Measurements from ENCODE around the gene DEXI.
A peak's percentile ranks its signal among the peaks of the same experiment; 100 is the strongest.

Gene DEXI

DNA sequence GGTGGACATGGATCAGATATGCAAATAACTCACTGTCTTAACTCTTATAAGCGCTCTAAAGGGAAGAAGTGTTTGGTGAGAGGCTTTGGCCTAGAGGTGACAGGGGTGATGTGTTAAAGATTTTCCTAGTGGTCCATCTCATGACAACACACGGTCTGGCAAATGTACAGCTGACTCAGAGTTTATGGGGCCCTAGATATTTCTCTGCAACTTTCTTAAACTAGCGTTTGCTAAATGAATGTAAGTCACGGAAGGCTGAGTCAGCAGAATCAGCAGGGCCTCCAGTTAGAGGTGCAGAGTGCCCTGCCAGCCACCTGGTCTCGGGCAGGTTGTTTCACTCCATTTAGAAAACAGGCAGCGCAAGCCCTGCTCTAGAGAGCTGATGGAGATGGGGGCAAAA, 42.2 kb upstream of the DEXI start:
- no peak for TF ChIP-seq ZFX (IDR thresholded peaks at IDR 0.05; ENCODE audit: borderline replicate concordance)
- TF ChIP-seq CTCF (IDR thresholded peaks at IDR 0.05) = no peak
- H3K27ac ChIP-seq = no peak overlapping the region

- TF ChIP-seq ZFX (IDR thresholded peaks at IDR 0.05; ENCODE audit: borderline replicate concordance) (no peak), CTCF (IDR thresholded peaks at IDR 0.05) (peak; percentile 48)
- no peak overlapping the region for H3K27ac ChIP-seq
Observed at GRCh38 chr16:10983159-10983558, 40.9 kb upstream of the DEXI start.

- no peak for TF ChIP-seq ZFX (IDR thresholded peaks at IDR 0.05; ENCODE audit: borderline replicate concordance)
- TF ChIP-seq CTCF (IDR thresholded peaks at IDR 0.05) = no peak
- H3K27ac ChIP-seq = no peak overlapping the region
Observed at GRCh38 chr16:10982465-10983150, 40.3 kb upstream of the DEXI start.

DNA sequence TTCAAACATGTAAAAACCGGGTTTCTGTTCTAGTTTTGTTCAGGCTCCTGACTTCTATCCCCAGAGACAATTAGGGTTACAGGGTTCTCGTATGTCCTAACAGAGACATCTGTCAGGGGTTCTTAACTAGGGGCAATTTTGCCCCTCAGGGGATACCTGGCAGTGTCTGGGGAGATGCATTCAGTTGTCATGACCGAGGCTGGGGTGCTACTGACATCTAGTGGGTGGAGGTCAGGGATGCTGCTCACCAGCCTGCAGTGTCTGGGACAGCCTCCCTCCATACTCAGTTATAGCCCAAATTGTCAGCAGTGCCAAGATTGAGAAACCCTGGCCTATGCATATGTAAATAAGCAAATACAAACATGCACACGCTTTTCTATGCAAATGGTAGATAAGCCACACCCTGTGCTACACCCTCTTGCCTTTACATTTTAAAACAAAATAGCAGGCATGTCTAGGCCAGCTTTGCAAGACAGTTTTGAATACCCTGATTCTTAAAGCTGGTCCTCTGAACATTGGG, 39.5 kb upstream of the DEXI start:
- no peak overlapping the region for H3K27ac ChIP-seq
- TF ChIP-seq ZFX (IDR thresholded peaks at IDR 0.05; ENCODE audit: borderline replicate concordance) (no peak), CTCF (IDR thresholded peaks at IDR 0.05) (peak; percentile 57)

DNA sequence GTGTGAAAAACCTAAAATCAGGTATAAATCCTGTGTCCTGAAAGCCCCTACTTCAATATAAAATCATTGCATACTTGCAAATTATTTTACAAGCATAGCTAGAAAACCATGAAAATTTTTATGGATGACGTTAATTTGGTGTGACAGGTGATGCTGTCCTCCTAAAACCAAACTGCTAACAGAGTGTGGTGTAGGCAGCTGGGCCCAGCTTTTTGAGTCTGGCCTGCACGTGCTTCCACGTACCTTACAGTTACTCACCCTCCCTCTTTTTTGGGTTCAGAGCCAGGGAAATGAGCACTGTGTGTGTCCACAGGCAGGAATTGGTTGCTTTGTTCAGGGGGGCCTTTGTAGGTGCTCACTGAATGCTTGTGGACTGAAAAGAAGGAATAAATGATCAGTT, 38.5 kb upstream of the DEXI start:
- H3K27ac ChIP-seq = no peak overlapping the region
- TF ChIP-seq CTCF (IDR thresholded peaks at IDR 0.05) (no peak), ZFX (IDR thresholded peaks at IDR 0.05; ENCODE audit: borderline replicate concordance) (no peak)

DNA sequence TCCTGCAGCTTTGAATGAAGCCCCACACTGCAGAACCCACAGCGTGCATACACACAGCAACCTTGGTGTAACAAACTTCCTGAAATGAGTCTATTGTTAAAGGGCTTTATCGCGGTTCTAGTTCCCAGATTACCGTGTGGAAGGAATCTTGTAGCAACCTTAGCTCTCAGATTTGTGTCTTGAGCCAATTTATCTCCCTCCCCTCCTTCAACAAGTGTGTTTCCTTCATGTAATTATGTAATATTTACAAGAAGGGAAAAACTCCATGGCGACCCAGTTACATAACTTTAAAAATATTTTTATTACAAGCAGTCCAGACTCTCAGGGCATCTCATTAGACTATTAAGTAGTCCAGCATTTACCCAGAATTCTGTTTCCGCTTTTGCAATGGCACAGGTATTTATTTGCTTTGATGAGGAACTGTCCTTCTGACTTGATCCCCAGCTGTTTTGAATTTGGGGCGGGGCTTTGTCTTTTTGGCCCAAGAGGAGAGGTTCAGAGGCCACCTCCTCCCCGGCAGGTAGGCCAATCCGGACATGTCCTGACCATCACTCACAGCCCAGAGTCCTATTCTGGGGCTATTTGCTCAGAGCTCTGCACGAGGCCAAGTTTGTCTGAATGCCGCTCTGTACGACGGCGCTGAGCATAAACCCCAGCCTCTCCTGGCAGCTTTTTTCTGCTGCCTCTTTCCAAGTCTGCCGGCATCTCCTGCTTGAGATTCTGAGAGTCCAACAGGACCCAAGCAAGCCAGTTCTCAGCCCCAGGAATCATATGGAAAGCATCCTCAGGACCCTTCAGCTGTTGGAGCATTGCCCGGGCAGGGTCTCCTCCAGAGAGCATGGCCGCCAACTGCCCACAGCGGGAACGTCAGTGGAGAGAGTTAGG, 37.7 kb upstream of the DEXI start:
- H3K27ac ChIP-seq = no peak overlapping the region
- TF ChIP-seq CTCF (IDR thresholded peaks at IDR 0.05) (no peak), ZFX (IDR thresholded peaks at IDR 0.05; ENCODE audit: borderline replicate concordance) (no peak)

All from 22Rv1 (cell line).